GM23338 (cell line): Measurements from ENCODE around the gene SREBF2. TPM values are rescaled to one million over a fixed set of nuclear protein-coding genes. Genes with fewer than 3 reads are reported as not detected.
"Not testable (repeated sequence)": the region's sequence is repeated elsewhere in the genome, so short reads cannot be mapped to it uniquely, and the experiment has no call there.

Source experiments
- ATAC-seq: fragments of 200-7000 bp; cut with Tn5 transposase; 3 replicates; pipeline ENCODE4 v1.9.1; 2020
- DNase-seq: peaks from one replicate; pipeline ENCODE4 v3.0.0-alpha.2; 2015; ENCODE audit warnings: low spot score
- H2AFZ ChIP-seq: fragments of 200-600 bp; sonication (generic); 2 replicates; pipeline ENCODE4 v1.8.0; 2016; ENCODE audit warnings: antibody characterized with exemption, mild to moderate bottlenecking, moderate library complexity
- H3F3A ChIP-seq: fragments of 200-600 bp; sonication (generic); replicated peaks from 2 replicates; pipeline ENCODE4 v1.8.0; 2017; ENCODE audit warnings: antibody characterized with exemption, mixed run types, low read depth
- H3K27ac ChIP-seq: fragments of 200-600 bp; sonication (generic); 2 replicates; pipeline ENCODE4 v1.6.1; 2016; ENCODE audit warnings: low read depth
- H3K27me3 ChIP-seq: fragments of 200-600 bp; sonication (generic); 2 replicates; pipeline ENCODE4 v1.8.0; 2016; ENCODE audit warnings: mild to moderate bottlenecking, mixed run types, moderate library complexity; ENCODE audit not compliant: insufficient read depth
- H3K36me3 ChIP-seq: fragments of 200-600 bp; sonication (generic); 2 replicates; pipeline ENCODE4 v1.8.0; 2016; ENCODE audit warnings: mild to moderate bottlenecking; ENCODE audit not compliant: insufficient read depth
- H3K4me1 ChIP-seq: fragments of 200-600 bp; sonication (generic); 2 replicates; pipeline ENCODE4 v1.8.0; 2016; ENCODE audit warnings: mild to moderate bottlenecking, moderate library complexity; ENCODE audit not compliant: insufficient read depth
- H3K4me2 ChIP-seq: fragments of 200-600 bp; sonication (generic); 2 replicates; pipeline ENCODE4 v1.7.1; 2017; ENCODE audit warnings: mixed run types
- H3K4me3 ChIP-seq: fragments of 200-600 bp; sonication (generic); 2 replicates; pipeline ENCODE4 v1.6.1; 2016; ENCODE audit warnings: mixed run types
- H3K79me2 ChIP-seq: fragments of 200-600 bp; sonication (generic); replicated peaks from 2 replicates; pipeline ENCODE4 v1.8.0; 2017; ENCODE audit warnings: mild to moderate bottlenecking; ENCODE audit not compliant: insufficient read depth
- H3K9me2 ChIP-seq: fragments of 200-600 bp; sonication (generic); 2 replicates; pipeline ENCODE4 v1.8.0; 2017; ENCODE audit not compliant: insufficient read depth
- H4K20me1 ChIP-seq: fragments of 200-600 bp; sonication (generic); replicated peaks from 2 replicates; pipeline ENCODE4 v1.8.0; 2017; ENCODE audit warnings: mild to moderate bottlenecking; ENCODE audit not compliant: insufficient read depth
- H3K27ac Mint-ChIP-seq: 2 replicates; pipeline ENCODE4 v1.8.0; 2020; ENCODE audit warnings: inconsistent platforms, mild to moderate bottlenecking, moderate library complexity, mixed read lengths
- H3K27me3 Mint-ChIP-seq: 3 replicates; pipeline ENCODE4 v1.8.0; 2022; ENCODE audit warnings: low read depth, mild to moderate bottlenecking, moderate library complexity, mixed read lengths, inconsistent platforms; ENCODE audit not compliant: insufficient read depth, poor library complexity
- H3K36me3 Mint-ChIP-seq: 3 replicates; pipeline ENCODE4 v1.8.0; 2021; ENCODE audit warnings: low read depth, mild to moderate bottlenecking, inconsistent platforms, moderate library complexity, mixed read lengths
- H3K4me1 Mint-ChIP-seq: 3 replicates; pipeline ENCODE4 v1.8.0; 2020; ENCODE audit warnings: mild to moderate bottlenecking, inconsistent platforms, mixed read lengths
- H3K4me3 Mint-ChIP-seq: 3 replicates; pipeline ENCODE4 v1.8.0; 2021; ENCODE audit warnings: moderate library complexity, mild to moderate bottlenecking, inconsistent platforms, mixed read lengths
- H3K9me3 Mint-ChIP-seq: 3 replicates; pipeline ENCODE4 v1.8.0; 2020; ENCODE audit warnings: moderate library complexity, mild to moderate bottlenecking, inconsistent platforms, mixed read lengths
- ETS1 ChIP-seq: IDR thresholded peaks from 2 replicates; pipeline ENCODE4 v1.6.1; 2016; ENCODE audit warnings: antibody characterized with exemption
- EZH2 ChIP-seq: fragments of 200-600 bp; sonication (generic); IDR thresholded peaks from one replicate; pipeline ENCODE4 v1.8.0; 2017; ENCODE audit warnings: antibody characterized with exemption, mild to moderate bottlenecking, low read depth; ENCODE audit not compliant: unreplicated experiment
- EZH2phosphoT487 ChIP-seq: fragments of 200-600 bp; sonication (generic); IDR thresholded peaks from one replicate; pipeline ENCODE4 v1.8.1; 2018; ENCODE audit warnings: antibody characterized with exemption; ENCODE audit not compliant: unreplicated experiment
- JUNB ChIP-seq: IDR thresholded peaks from one replicate; pipeline ENCODE4 v1.6.1; 2016; ENCODE audit warnings: antibody characterized with exemption; ENCODE audit not compliant: unreplicated experiment
- ZNF114 ChIP-seq: fragments of 250-450 bp; sonication (Bioruptor Pico); IDR thresholded peaks from 2 replicates; pipeline ENCODE4 v1.5.0; 2020; ENCODE audit warnings: mild to moderate bottlenecking, moderate library complexity
- ZNF331 ChIP-seq: fragments of 250-450 bp; sonication (Bioruptor Pico); IDR thresholded peaks from 2 replicates; pipeline ENCODE4 v1.5.0; 2020; ENCODE audit warnings: low read depth, mild to moderate bottlenecking, moderate library complexity
- ZNF462 ChIP-seq: fragments of 250-450 bp; sonication (Bioruptor Pico); IDR thresholded peaks from 2 replicates; pipeline ENCODE4 v1.5.0; 2020; ENCODE audit warnings: mild to moderate bottlenecking, moderate library complexity
- polyA plus RNA-seq: library from polyadenylated mRNA; unstranded; fragments of >200 nt; fragmentation: Nextera tagmentation; extraction: Ambion mirVana; gene quantifications from 2 replicates; pipeline ENCODE4 v1.2.1, GENCODE V29; 2016
- total RNA-seq: library from RNA; depleted of rRNA; stranded (reverse); fragments of >200 nt; shearing (Covaris generic); gene quantifications from 2 replicates; pipeline ENCODE4 v1.2.3, GENCODE V29; 2014

The SREBF2 gene
- total and polyA plus RNA-seq, 2 experiments from 2014 or later = 48.7 to 163 TPM

- not testable (repeated sequence) for DNase-seq
- peaks cover 55% of the 10 kb centered on the region for H3K36me3 ChIP-seq
- peaks cover 17% of the 10 kb centered on the region for H3K79me2 ChIP-seq
These were observed 37.2 kb downstream of the SREBF2 start for GRCh38 chr22:41870081-41870480.

GRCh38 chr22:41870786-41871185, 37.9 kb downstream of the SREBF2 start:
- H3K36me3 Mint-ChIP-seq = peaks cover 79% of the 10 kb centered on the region
- H3F3A ChIP-seq = 0 out of 2 replicates have a peak, but pooled peaks cover 8% of the 10 kb centered on the region
- ATAC-seq (no peak), DNase-seq (no peak)
- no peaks in the 10 kb centered on the region for H3K4me1 ChIP-seq
- H3K4me2 ChIP-seq = no peak overlapping the region
- H3K4me1 Mint-ChIP-seq = no peaks in the 10 kb centered on the region
- H3K27me3 Mint-ChIP-seq = peaks cover 6% of the 10 kb centered on the region
- TF ChIP-seq ZNF462 (CRISPR knock-in tag) (no peak), JUNB (no peak), ETS1 (no peak), EZH2phosphoT487 (no peak), EZH2 (no peak), ZNF114 (CRISPR knock-in tag) (no peak), ZNF331 (no peak)
- H3K27ac Mint-ChIP-seq = no peak overlapping the region
- no peak overlapping the region for H3K27ac ChIP-seq
- peaks cover 9% of the 10 kb centered on the region for H4K20me1 ChIP-seq
- peaks cover 62% of the 10 kb centered on the region for H3K36me3 ChIP-seq
- no peak overlapping the region for H3K4me3 Mint-ChIP-seq
- no peaks in the 10 kb centered on the region for H3K9me2 ChIP-seq
- H3K27me3 ChIP-seq = no peaks in the 10 kb centered on the region
- no peak overlapping the region for H3K4me3 ChIP-seq
- no peaks in the 10 kb centered on the region for H3K9me3 Mint-ChIP-seq
- peaks cover 10% of the 10 kb centered on the region for H3K79me2 ChIP-seq
- no peak overlapping the region for H2AFZ ChIP-seq

More at GRCh38 chr22:41870081-41870480, 37.2 kb downstream of the SREBF2 start:
- H2AFZ ChIP-seq, H3F3A ChIP-seq, H3K27me3 ChIP-seq, H3K27ac Mint-ChIP-seq, H3K27me3 Mint-ChIP-seq, H3K4me1 ChIP-seq, H3K9me2 ChIP-seq, ATAC-seq, H3K4me3 Mint-ChIP-seq, H3K27ac ChIP-seq, H3K9me3 Mint-ChIP-seq, H3K4me3 ChIP-seq, H3K4me1 Mint-ChIP-seq, H3K4me2 ChIP-seq: not testable (repeated sequence)
- peaks cover 75% of the 10 kb centered on the region for H3K36me3 Mint-ChIP-seq
- peaks cover 14% of the 10 kb centered on the region for H4K20me1 ChIP-seq
